Ishikawa (cell line): Measurements from ENCODE around the gene PDLIM1.

Source experiments
- CEBPB ChIP-seq: IDR thresholded peaks from 2 replicates; pipeline ENCODE4 v1.6.1; 2012
- CREB1 ChIP-seq: IDR thresholded peaks from 2 replicates; pipeline ENCODE4 v1.6.1; 2012; ENCODE audit warnings: low read depth
- EGR1 ChIP-seq: IDR thresholded peaks from 2 replicates; pipeline ENCODE4 v1.6.1; 2012
- EP300 ChIP-seq: IDR thresholded peaks from 2 replicates; pipeline ENCODE4 v1.6.1; 2012; ENCODE audit warnings: borderline replicate concordance
- FOXM1 ChIP-seq: IDR thresholded peaks from 2 replicates; pipeline ENCODE4 v1.6.1; 2012; ENCODE audit warnings: low read depth, borderline replicate concordance
- NFIC ChIP-seq: IDR thresholded peaks from 2 replicates; pipeline ENCODE4 v1.6.1; 2012
- RAD21 ChIP-seq: IDR thresholded peaks from 2 replicates; pipeline ENCODE4 v1.6.1; 2012; ENCODE audit warnings: low read depth
- REST ChIP-seq: IDR thresholded peaks from 2 replicates; pipeline ENCODE4 v1.6.1; 2012; ENCODE audit warnings: low read depth, mild to moderate bottlenecking
- TAF1 ChIP-seq: IDR thresholded peaks from 2 replicates; pipeline ENCODE4 v1.6.1; 2012; ENCODE audit warnings: low read depth, mild to moderate bottlenecking
- TCF12 ChIP-seq: IDR thresholded peaks from 2 replicates; pipeline ENCODE4 v1.6.1; 2012; ENCODE audit warnings: low read depth
- TEAD4 ChIP-seq: IDR thresholded peaks from 2 replicates; pipeline ENCODE4 v1.6.1; 2012
- USF1 ChIP-seq: IDR thresholded peaks from 2 replicates; pipeline ENCODE4 v1.6.1; 2012
- YY1 ChIP-seq: IDR thresholded peaks from 2 replicates; pipeline ENCODE4 v1.6.1; 2012; ENCODE audit warnings: low read depth
- ZBTB7A ChIP-seq: IDR thresholded peaks from 2 replicates; pipeline ENCODE4 v1.6.1; 2012; ENCODE audit warnings: low read depth
- TF ChIP-seq, protein P1 (sequence below): IDR thresholded peaks from 2 replicates; pipeline ENCODE4 v1.6.1; 2012

The PDLIM1 gene

GRCh38 chr10:95330966-95331453 is 40.2 kb upstream of the PDLIM1 start:
- TF ChIP-seq RAD21 (no peak), REST (no peak), TEAD4 (no peak), USF1 (no peak), CEBPB (no peak), CREB1 (no peak), TAF1 (no peak), EGR1 (no peak), YY1 (no peak), TCF12 (no peak), FOXM1 (no peak), EP300 (no peak), ZBTB7A (no peak), NFIC (no peak)
- TF ChIP-seq, protein P1, sequence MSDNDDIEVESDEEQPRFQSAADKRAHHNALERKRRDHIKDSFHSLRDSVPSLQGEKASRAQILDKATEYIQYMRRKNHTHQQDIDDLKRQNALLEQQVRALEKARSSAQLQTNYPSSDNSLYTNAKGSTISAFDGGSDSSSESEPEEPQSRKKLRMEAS = no peak

DNA sequence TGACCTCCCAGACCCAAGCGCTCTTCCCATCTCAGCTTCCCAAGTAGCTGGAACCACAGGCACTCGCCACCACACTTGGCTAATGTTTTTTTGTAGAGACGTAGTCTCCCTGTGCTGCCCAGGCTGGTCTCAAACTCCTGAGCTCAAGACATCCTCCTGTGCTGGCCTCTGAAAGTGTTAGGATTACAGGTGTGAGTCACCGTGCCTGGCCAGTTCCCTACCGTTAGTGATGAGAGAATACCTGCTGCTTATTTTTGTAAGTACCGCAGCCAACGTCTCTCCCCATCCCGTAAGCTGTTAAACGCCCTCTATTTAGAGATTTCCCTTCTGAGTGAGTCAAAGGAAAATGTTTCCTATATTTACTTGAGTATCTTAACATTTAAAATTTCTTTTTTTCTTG is 38.5 kb upstream of the PDLIM1 start:
- no peak for TF ChIP-seq EP300
- no peak for TF ChIP-seq TEAD4
- no peak for TF ChIP-seq CREB1
- TF ChIP-seq ZBTB7A = no peak
- TF ChIP-seq RAD21 = no peak
- no peak for TF ChIP-seq REST
- no peak for TF ChIP-seq TAF1
- TF ChIP-seq YY1 = no peak
- TF ChIP-seq TCF12 = no peak
- TF ChIP-seq, protein P1 = no peak
- no peak for TF ChIP-seq FOXM1
- no peak for TF ChIP-seq NFIC
- no peak for TF ChIP-seq CEBPB
- TF ChIP-seq EGR1 = no peak
- TF ChIP-seq USF1 = no peak

GRCh38 chr10:95328013-95328412 is 37.2 kb upstream of the PDLIM1 start:
- TF ChIP-seq TAF1 (no peak), EGR1 (no peak), TEAD4 (no peak), ZBTB7A (no peak), YY1 (no peak), USF1 (no peak), RAD21 (no peak), FOXM1 (no peak), NFIC (no peak), EP300 (no peak), CREB1 (no peak)
- TF ChIP-seq, protein P1 = no peak

DNA sequence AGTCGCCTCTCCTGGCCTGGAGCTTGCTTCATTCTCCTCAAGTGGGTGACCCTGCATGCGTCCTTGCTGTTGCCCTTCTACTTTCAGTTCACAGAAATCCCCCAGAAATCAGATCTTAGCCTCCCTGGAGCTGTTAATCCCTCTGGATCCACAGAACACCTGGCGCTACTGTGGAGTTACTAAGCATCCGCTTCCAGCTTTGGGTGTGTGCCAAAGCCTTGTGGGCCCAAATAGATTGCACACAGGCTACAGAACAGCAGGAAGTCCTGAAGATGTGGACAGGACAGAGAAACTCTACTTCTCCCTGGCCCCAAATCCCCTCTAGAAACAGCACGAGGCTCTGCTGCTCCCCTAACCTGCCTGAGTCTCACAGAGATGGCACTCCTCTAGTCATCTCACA is 36.6 kb upstream of the PDLIM1 start:
- TF ChIP-seq CEBPB (no peak), TCF12 (no peak), REST (no peak), NFIC (0 out of 2 replicates have a peak, but pooled peaks have one; percentile 14), EGR1 (no peak), EP300 (no peak), YY1 (no peak), FOXM1 (no peak)
- TF ChIP-seq, protein P1 = no peak
